K562 (cell line): ENCODE results near the gene MAP4. TPM values are rescaled to one million over a fixed set of nuclear protein-coding genes. Genes with fewer than 3 reads are reported as not detected.

ENCODE experiments used
- ATAC-seq: fragments of 200-7000 bp; cut with Tn5 transposase; 3 replicates; pipeline ENCODE4 v1.9.1; 2020; ENCODE audit warnings: moderate library complexity
- BruUV-seq: library from RNA; stranded (reverse); fragments of 400-500 nt; replicated peaks from 2 replicates; lab custom pipeline; 2021; lab: Mats Ljungman, UMichigan
- CTCF ChIA-PET: fragments of 300-600 bp; formaldehyde crosslinking; extraction: SDS; loops from one replicate; lab custom pipeline; 2021; ENCODE audit warnings: low intra/inter-chr PET ratio; lab: Yijun Ruan, JAX
- POLR2A ChIA-PET: fragments of 300-600, 350-650 bp; sonication (Branson Sonifier 250); formaldehyde crosslinking; extraction: SDS; loops from one replicate; lab custom pipeline; 2021; ENCODE audit warnings: antibody characterized with exemption, inconsistent platforms; lab: Yijun Ruan, JAX
- DNase-seq, 4 experiments: peaks; one replicate each; pipeline versions ENCODE4 v3.0.0 to v3.0.0-alpha.2; 2011 to 2018; ENCODE audit warnings: low spot score in 3 of 4, mixed read lengths in 3 of 4; ENCODE audit errors: extremely low read depth in 1 of 4
- FAIRE-seq: peaks from 2 replicates; lab custom pipeline; 2011; peaks lifted over from hg19 to GRCh38; lab: Jason Lieb, UNC
- H2AFZ ChIP-seq: 2 replicates; pipeline ENCODE4 v1.6.0; 2011; ENCODE audit warnings: low read depth, low read length, control low read depth, inconsistent platforms
- H3K27ac ChIP-seq: fragments of 200-600 bp; 3 replicates; pipeline ENCODE4 v1.8.0; 2011; ENCODE audit warnings: low read depth, mild to moderate bottlenecking, control low read depth, inconsistent platforms, low read length, moderate library complexity, mixed read lengths; ENCODE audit errors: extremely low read depth
- H3K27me3 ChIP-seq, 2 experiments: fragments of 300-600 bp in 1 of 2; 2 replicates in 1 of 2; 3 replicates in 1 of 2; pipeline versions ENCODE4 v1.6.0 to v1.8.0; 2011; ENCODE audit warnings: inconsistent platforms in 2 of 2, low read length in 2 of 2, mild to moderate bottlenecking in 1 of 2, mixed read lengths in 1 of 2, moderate library complexity in 1 of 2; ENCODE audit not compliant: control insufficient read depth in 2 of 2, insufficient read depth in 2 of 2
- H3K36me3 ChIP-seq: fragments of 300-600 bp; 3 replicates; pipeline ENCODE4 v1.8.0; 2011; ENCODE audit warnings: mild to moderate bottlenecking, low read length, inconsistent platforms; ENCODE audit not compliant: control insufficient read depth, insufficient read depth
- H3K4me1 ChIP-seq, 2 experiments: fragments of 200-600 bp in 1 of 2; replicated peaks in 1 of 2; 2 replicates in 1 of 2; 3 replicates in 1 of 2; pipeline versions ENCODE4 v1.5.1 to v1.8.0; 2011; ENCODE audit warnings: inconsistent platforms in 2 of 2, low read length in 2 of 2, mild to moderate bottlenecking in 1 of 2, mixed read lengths in 1 of 2, moderate library complexity in 1 of 2; ENCODE audit not compliant: control insufficient read depth in 2 of 2, insufficient read depth in 2 of 2
- H3K4me2 ChIP-seq: 2 replicates; pipeline ENCODE4 v1.6.1; 2011; ENCODE audit warnings: low read length, control low read depth, inconsistent platforms, mixed read lengths; ENCODE audit not compliant: insufficient read depth
- H3K4me3 ChIP-seq: fragments of 200-600 bp; sonication (generic), shearing (Covaris generic); 2 replicates; pipeline ENCODE4 v1.5.1; 2016; ENCODE audit warnings: control low read depth, inconsistent platforms
- H3K79me2 ChIP-seq: fragments of 200-600 bp; 3 replicates; pipeline ENCODE4 v1.8.0; 2011; ENCODE audit warnings: low read length, inconsistent platforms; ENCODE audit not compliant: control insufficient read depth, insufficient read depth
- H3K9ac ChIP-seq, 2 experiments: 2 replicates each; pipeline versions ENCODE4 v1.6.0 to v1.6.1; 2011; ENCODE audit warnings: low read depth in 2 of 2, low read length in 2 of 2, control low read depth in 1 of 2, inconsistent platforms in 1 of 2, mild to moderate bottlenecking in 1 of 2, mixed read lengths in 1 of 2; ENCODE audit not compliant: insufficient read depth in 1 of 2
- H3K9me1 ChIP-seq: one replicate; pipeline ENCODE4 v1.6.0; 2011; ENCODE audit warnings: inconsistent platforms, mild to moderate bottlenecking, low read length, moderate library complexity; ENCODE audit not compliant: control insufficient read depth, insufficient read depth
- H3K9me3 ChIP-seq: replicated peaks from 2 replicates; pipeline ENCODE4 v1.5.1; 2011; ENCODE audit warnings: low read depth, low read length, inconsistent platforms; ENCODE audit not compliant: control insufficient read depth, insufficient read depth
- H4K20me1 ChIP-seq: replicated peaks from 2 replicates; pipeline ENCODE4 v1.6.1; 2011; ENCODE audit warnings: low read length, inconsistent platforms, mixed read lengths; ENCODE audit not compliant: control insufficient read depth, insufficient read depth
- CGGBP1 ChIP-seq: fragments of 250-450 bp; sonication (Bioruptor Pico); IDR thresholded peaks from 2 replicates; pipeline ENCODE4 v1.9.0; 2021; ENCODE audit warnings: mild to moderate bottlenecking
- CREB5 ChIP-seq: fragments of 250-450 bp; sonication (Bioruptor Pico); IDR thresholded peaks from 2 replicates; pipeline ENCODE4 v1.5.0; 2020; ENCODE audit warnings: mild to moderate bottlenecking
- KHSRP ChIP-seq: fragments of 450-650 bp; IDR thresholded peaks from 2 replicates; pipeline ENCODE4 v1.6.1; 2017
- SRF ChIP-seq, 2 experiments: fragments of 250-450, 450-650 bp in 1 of 2; sonication (Bioruptor Pico) in 1 of 2; sonication (generic) in 1 of 2; formaldehyde crosslinking; IDR thresholded peaks; 2 replicates each; pipeline versions ENCODE4 v1.5.0 to v1.5.1; 2020 to 2022; ENCODE audit warnings: mild to moderate bottlenecking in 1 of 2, missing genetic modification reagents in 1 of 2
- THAP12 ChIP-seq: fragments of 250-450 bp; sonication (Bioruptor Pico); IDR thresholded peaks from 2 replicates; pipeline ENCODE4 v1.9.0; 2021; ENCODE audit warnings: mild to moderate bottlenecking, inconsistent platforms
- XRCC4 ChIP-seq: IDR thresholded peaks from one replicate; pipeline ENCODE4 v1.6.1; 2011; ENCODE audit not compliant: insufficient read depth, insufficient read length; ENCODE audit errors: extremely low read depth
- ZNF561 ChIP-seq: fragments of 450-650 bp; formaldehyde crosslinking; conservative IDR thresholded peaks from 2 replicates; pipeline ENCODE4 v1.4.0; 2020; ENCODE audit warnings: mild to moderate bottlenecking, moderate library complexity
- WGBS: fragments of 100-300 bp; shearing (Covaris generic); methylation state at CpG from one replicate; pipeline ENCODE4 v1.1.6; 2016; ENCODE audit warnings: low coverage, mixed read lengths; ENCODE audit not compliant: insufficient coverage; ENCODE audit errors: missing lambda C conversion rate; 5-methylcytosine and 5-hydroxymethylcytosine counted together
- in situ Hi-C: fragments of 300-500 bp; cut with MboI; formaldehyde crosslinking; loops from 4 replicates; pipeline ENCODE4 v1.15.0; 2018; ENCODE audit warnings: inconsistent platforms, mixed read lengths
- intact Hi-C: fragments of 100-400 bp; cut with micrococcal nuclease; formaldehyde crosslinking; loops from 2 replicates; pipeline ENCODE4 v1.14.2; 2022
- polyA plus RNA-seq, 8 experiments: library from polyadenylated mRNA; depleted of rRNA in 4 of 8; stranded (reverse) in 5 of 8; unstranded in 3 of 8; fragments of >200 nt; fragmentation: Nextera tagmentation in 2 of 8; fragmentation: Illumina TruSeq in 1 of 8; extraction: Ambion mirVana in 2 of 8; extraction: Trizol in 1 of 8; gene quantifications; 2 replicates each; pipeline versions ENCODE4 v1.2.1 to v1.2.3, GENCODE V29; 2011 to 2014; ENCODE audit warnings: inconsistent platforms in 1 of 8, missing spikeins in 1 of 8
- total RNA-seq, 7 experiments: library from RNA; depleted of rRNA in 6 of 7; stranded (reverse); fragments of >200 nt in 6 of 7; fragmentation: Illumina TruSeq in 2 of 7; extraction: Trizol in 2 of 7; gene quantifications; 2 replicates each; pipeline versions ENCODE4 v1.2.1 to v1.2.3, GENCODE V29; 2011 to 2021; ENCODE audit warnings: low replicate concordance in 1 of 7

The MAP4 gene
- total and polyA plus RNA-seq, 9 of the 15 experiments (the other 6 are each of a cell fraction or from before 2014, with no cell fraction given), result 13.3 to 141 (median 36.8) TPM

- H3K4me2 ChIP-seq, result no peak overlapping the region
- in situ Hi-C loops, result no loop called here
Observed at GRCh38 chr3:47949979-47950378, 66.2 kb downstream of the MAP4 start.

More at GRCh38 chr3:47949979-47950378, 66.2 kb downstream of the MAP4 start:
- no peak for FAIRE-seq
- Histone ChIP-seq H3K9me3 (no peaks in the 10 kb centered on the region), H3K4me3 (no peak overlapping the region), H3K9me1 (no peaks in the 10 kb centered on the region), H3K9ac (no peak overlapping the region), H3K36me3 (0 out of 3 replicates have a peak, but pooled peaks cover 2% of the 10 kb centered on the region), H3K79me2 (peaks cover 3% of the 10 kb centered on the region; the same call in 2 of the 3 replicates), H3K27me3 (no peaks in the 10 kb centered on the region), H3K27ac (no peak overlapping the region), H4K20me1 (0 out of 2 replicates have a peak, but pooled peaks cover 2% of the 10 kb centered on the region), H2AFZ (no peak overlapping the region), H3K4me1 (peaks cover 0 to 7% of the 10 kb centered on the region in 2 experiments; a peak in 2 of 5 replicates)
- CTCF ChIA-PET, result no interaction called here
- no peak for DNase-seq
- WGBS, result 88% methylated on average over 3 of the region's 3 CpGs
- no TSS peak for BruUV-seq
- ATAC-seq, result no peak
- no peak for TF ChIP-seq KHSRP
- no peak for TF ChIP-seq ZNF561
- no peak for TF ChIP-seq THAP12 (CRISPR knock-in tag)
- no peak for TF ChIP-seq CGGBP1 (CRISPR knock-in tag)
- no peak for TF ChIP-seq XRCC4
- TF ChIP-seq CREB5 (CRISPR knock-in tag), result no peak
- no peak for TF ChIP-seq SRF (CRISPR knock-in tag; IDR thresholded peaks at IDR 0.05)
- POLR2A ChIA-PET, result interaction anchor here (0.8 to 1.6 kb wide), 4 partner anchors 11 to 19 kb away, joined by 3 to 6 read pairs (median 4); no protein-coding TSS in a partner anchor
- intact Hi-C loops, result no loop called here
